Retina (tissue), 1 donor: Measurements from ENCODE around the gene PNPLA2.

Experiments
- DNase-seq: peaks from one replicate; pipeline ENCODE4 v3.0.0-alpha.2; 2016

Gene PNPLA2

GRCh38 chr11:846496-847098 is 27.9 kb downstream of the PNPLA2 start:
- DNase-seq, result no peak

GRCh38 chr11:847876-848275 is 29.2 kb downstream of the PNPLA2 start:
- DNase-seq, result no peak

- DNase-seq, result peak; percentile 67
These were observed 29.7 kb downstream of the PNPLA2 start for GRCh38 chr11:848380-848931.

- peak; percentile 82 for DNase-seq
These were observed 30.6 kb downstream of the PNPLA2 start for GRCh38 chr11:849104-849824.

GRCh38 chr11:849951-850774 is 31.4 kb downstream of the PNPLA2 start:
- DNase-seq, result peak; percentile 69

GRCh38 chr11:850775-851763 is 32.4 kb downstream of the PNPLA2 start:
- DNase-seq, result peak; percentile 47

GRCh38 chr11:852762-853161 is 34.0 kb downstream of the PNPLA2 start:
- DNase-seq, result no peak

GRCh38 chr11:853682-854448 is 35.2 kb downstream of the PNPLA2 start:
- DNase-seq, result peak; percentile 45

- DNase-seq, result peak; percentile 72
These were observed 36.1 kb downstream of the PNPLA2 start for GRCh38 chr11:854601-855329.

GRCh38 chr11:855330-855674 is 36.6 kb downstream of the PNPLA2 start:
- no peak for DNase-seq

- DNase-seq, result no peak
These were observed 37.1 kb downstream of the PNPLA2 start for GRCh38 chr11:855796-856195.

GRCh38 chr11:856397-856796 is 37.7 kb downstream of the PNPLA2 start:
- no peak for DNase-seq

GRCh38 chr11:858053-858761 is 39.5 kb downstream of the PNPLA2 start:
- no peak for DNase-seq

GRCh38 chr11:858762-859339 is 40.1 kb downstream of the PNPLA2 start:
- no peak for DNase-seq

- DNase-seq, result peak; percentile 31
These were observed 40.8 kb downstream of the PNPLA2 start for GRCh38 chr11:859394-860131.

- DNase-seq, result no peak
These were observed 41.8 kb downstream of the PNPLA2 start for GRCh38 chr11:860234-861104.

GRCh38 chr11:861105-861479 is 42.4 kb downstream of the PNPLA2 start:
- DNase-seq, result no peak

- peak; percentile 57 for DNase-seq
These were observed 43.5 kb downstream of the PNPLA2 start for GRCh38 chr11:862081-862661.
